Effector CD4-positive, alpha-beta T cell (primary cell): Measurements from ENCODE around the gene VBP1.
"Not testable (repeated sequence)": the region's sequence is repeated elsewhere in the genome, so short reads cannot be mapped to it uniquely, and the experiment has no call there.

ENCODE experiments used
- DNase-seq: peaks from one replicate; pipeline ENCODE4 v3.0.0-alpha.2; 2020
- total RNA-seq: gene quantifications from one replicate; lab custom pipeline; 2026; lab: John Stamatoyannopoulos, UW

The VBP1 gene, protein sequence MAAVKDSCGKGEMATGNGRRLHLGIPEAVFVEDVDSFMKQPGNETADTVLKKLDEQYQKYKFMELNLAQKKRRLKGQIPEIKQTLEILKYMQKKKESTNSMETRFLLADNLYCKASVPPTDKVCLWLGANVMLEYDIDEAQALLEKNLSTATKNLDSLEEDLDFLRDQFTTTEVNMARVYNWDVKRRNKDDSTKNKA
- total RNA-seq, result 21.2 reads per million, percentile 48 among the genes with 10 or more reads in this experiment

DNA sequence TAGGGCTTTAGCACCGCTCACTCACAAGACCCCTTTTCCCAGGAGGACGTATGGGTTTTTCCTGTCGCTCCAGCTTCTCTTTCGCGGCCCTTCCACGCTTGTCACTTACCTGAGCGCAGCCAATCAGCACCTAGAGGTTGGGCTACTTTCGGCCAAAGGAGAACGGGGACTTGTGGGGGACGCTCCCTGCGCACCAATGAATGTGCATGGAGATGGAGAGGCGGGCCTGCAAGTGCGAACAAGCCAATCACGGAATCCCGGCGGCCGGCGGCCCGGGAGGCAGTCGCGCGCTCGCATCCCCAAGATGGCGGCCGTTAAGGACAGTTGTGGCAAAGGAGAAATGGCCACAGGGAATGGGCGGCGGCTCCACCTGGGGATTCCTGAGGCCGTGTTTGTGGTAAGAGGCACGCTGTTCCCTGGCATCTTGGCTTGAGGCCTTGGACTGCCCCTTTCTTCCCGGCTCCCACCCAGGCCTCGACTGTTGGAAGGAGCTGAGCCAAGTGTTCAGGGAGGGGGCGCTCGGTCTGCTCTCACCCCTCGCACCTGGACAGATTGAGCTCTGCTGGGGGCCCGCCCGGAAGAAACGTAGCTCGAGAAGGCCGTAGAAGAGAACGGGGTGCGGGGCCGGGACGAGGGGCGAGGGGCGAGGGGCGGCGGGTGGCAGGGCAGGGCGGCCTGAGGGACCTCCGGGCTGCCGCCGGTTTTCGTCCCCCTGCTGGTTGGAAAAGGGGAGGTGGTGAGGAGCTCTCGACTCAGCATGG is at the start of gene VBP1:
TSS of gene VBP1 (plus strand) at position 282 of the 761 bp plus-strand sequence. CDS start at position 305, 23 bp downstream.
- DNase-seq, result peak; percentile 81

DNA sequence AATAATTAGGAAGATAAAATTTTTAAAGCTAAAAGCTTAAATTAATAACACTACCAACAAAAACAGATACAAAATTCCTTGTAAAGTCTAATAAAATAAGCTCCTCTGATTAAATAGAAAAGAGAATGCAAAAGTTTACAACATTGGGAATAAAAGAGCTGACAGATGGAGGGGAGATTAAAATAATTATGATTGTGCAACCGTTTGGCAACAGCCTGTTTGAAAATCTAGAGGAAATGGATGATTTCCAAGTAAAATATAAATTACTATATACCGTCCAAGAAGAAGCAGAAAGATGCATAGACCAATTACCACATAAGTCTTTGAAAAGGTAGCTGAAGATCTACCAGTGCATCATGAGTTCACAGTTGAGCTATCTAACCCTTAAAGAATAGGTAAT is 46.4 kb upstream of the VBP1 start:
- DNase-seq, result no peak

DNA sequence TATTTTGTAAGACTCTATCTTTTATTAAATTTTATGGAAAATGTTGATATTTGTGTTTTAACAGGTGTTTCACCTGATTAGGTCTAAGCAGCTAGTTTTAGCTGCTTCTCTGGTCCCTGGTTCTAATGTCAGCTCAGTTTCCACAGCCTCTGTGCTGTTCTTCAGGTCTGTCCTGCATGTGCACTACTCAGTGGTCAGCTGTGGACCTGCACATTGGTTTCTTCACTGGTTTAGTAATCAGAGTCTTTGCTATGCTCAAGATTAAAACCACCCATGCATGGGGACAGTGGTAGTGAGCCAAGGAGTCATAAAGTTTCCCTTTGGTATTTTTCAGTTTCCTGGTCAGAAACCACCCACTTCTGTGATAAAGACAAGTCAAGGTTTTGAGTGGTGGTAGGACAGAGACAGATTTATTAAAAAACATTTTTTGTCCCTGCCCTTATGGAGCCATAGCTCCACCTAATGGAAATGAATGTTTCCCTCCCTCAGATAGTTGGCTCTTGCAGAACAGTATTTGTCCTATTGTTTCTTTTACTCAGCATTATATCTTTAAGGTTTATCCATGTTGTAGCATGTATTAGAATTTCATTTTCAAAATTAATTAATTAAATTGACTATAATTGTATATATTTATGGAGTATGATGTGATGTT is 36.8 kb upstream of the VBP1 start:
- no peak for DNase-seq

DNA sequence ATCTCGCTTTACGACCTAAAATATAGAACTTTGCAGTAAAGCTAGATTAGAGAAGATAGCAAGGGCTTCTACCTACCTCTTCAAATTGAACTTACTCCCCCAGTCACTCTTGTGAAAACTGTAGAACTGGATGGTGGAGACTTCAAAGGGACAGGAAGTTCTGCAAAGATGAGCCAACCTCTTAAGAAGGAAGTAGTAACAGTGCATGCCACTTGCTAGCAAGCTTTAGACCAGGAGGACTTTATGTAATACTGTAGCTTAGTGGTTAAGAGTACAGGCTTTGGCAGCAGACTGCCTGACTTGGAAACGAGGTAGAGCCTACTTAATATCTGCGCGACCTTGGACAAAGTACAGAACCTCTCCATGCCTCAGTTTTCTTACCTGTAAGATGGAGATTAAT is 27.5 kb upstream of the VBP1 start:
- DNase-seq, result no peak

DNA sequence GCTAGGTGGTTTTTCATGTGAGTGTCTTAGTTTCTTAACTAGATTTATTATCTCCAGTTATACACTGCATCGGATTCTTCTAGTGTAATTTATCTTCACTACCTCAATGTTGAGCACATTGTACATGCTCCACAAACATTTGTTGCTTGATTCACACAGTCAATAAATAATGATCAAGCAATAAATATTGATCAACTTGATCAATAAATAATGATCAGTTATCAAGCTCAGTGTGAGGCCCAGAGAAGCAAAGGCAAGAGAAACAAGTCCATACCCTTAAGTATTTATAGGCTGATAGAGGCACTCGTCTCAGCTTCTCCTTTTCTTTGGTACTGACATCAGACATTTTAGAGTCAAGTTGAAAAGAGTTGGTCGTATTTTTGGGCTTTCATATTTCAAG is 5.1 kb upstream of the VBP1 start:
- DNase-seq, result no peak

DNA sequence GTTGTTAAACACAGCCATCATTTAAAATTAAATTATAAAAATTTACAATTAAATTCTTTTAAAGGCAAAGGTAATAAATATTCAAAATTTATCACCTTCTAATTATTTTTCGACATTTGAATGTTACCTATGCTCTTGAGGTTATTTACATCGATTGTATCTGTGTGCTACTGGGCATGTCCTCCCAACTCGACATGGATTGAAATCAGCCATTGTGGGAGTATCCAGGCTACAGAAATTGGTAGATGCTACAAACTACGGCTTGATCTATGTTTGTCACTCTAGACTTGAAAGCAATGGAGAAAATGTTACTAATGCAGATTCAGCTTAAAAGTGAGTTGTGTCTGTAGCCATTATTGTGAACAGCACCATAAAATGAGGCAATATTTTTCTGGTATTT is 2.5 kb upstream of the VBP1 start:
- no peak for DNase-seq

DNA sequence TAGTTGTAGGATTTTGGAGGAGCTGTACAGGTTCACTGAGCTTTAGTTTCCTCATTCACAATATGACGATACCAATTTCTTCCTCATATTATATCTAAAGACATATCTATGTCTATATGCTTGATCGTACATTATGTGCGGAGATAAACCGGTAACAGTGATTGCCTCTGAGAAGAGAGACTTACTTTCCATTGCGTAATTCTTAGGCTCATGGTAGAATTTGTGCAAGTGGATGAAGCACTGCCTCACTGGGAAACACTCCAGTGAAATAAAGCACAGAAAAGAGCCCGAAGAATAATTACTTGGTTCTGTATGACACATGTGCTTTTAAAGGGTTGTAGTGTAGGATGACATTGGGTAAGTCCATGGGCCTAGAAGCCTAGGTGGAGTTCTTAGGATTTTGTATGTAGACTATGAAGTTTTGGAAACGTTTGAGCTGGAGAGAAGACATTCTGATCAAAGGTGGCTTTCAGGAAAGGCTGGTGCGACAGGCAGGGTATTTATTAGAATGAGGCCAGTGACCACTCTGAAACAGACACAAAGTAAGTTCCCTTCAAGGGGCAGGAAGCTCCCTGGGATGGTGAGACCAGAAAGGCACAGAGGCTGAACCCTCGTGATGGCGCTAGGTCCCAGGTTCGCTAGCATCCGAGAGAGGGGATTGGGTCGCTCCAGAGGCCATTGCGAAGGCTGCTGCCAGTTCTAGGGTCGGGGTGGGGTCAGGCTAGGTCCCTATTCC is 649 bp upstream of the VBP1 start:
- no peak for DNase-seq

DNA sequence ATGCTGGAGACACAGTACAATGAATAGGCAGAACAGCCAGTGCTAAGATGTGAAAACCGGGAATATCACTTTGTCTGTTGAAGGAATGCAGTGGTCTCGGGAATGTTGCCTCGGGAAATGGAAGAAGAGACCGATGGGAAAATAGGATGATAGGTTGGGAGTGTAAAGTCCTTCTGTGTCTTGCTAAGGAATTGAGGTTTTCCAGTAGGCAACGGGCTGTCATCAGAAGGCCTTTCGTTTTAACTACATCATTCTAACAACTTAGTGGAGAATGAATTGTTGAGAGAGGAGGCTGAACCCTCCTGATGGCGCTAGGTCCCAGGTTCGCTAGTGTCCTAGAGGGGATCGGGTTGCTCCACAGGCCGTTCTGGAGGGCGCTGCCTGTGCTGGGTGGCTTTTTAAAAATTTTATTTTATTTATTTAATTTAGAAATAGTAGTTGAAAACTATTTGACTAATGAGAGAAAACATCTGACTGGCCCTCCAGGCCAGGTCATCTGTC is 730 bp downstream of the VBP1 start:
- DNase-seq, result no peak

DNA sequence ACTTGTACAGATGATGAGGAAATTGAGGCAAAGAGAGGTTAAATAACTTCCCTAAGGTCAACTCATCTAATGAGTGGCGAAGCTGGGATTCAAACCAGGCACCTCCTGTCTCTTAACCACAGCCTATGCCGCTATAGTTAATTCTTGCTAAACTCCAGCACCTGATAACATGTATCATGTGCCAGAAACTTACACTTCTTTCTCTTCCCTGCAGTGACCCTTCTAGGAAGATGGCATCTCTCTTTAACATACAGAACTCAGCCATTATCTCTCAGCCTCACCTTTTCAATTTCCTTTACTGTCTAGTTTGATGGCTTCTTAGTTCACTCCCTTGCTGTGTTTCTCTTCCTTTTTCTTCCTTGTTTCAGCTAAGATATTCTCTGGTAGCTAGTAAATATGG is 2.5 kb downstream of the VBP1 start:
- no peak for DNase-seq

DNA sequence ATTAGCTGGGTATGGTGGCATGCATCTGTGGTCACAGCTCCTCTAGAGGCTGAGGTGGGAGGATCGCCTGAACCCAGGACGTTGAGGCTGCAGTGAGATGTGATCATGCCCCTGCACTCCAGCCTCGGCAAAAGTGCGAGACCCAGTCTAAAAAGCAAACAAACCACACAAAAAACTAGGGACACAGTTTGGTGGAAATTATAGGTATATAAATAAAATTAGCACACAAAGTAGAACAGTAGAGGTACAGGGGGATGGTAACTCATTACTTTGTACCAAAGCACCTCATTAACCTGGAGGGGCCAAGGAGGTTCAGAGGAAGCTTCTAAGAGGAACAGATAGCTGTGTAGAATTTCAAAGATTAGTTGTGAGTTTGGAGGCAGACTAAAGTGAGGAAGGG is 5.1 kb downstream of the VBP1 start:
- no peak for DNase-seq

DNA sequence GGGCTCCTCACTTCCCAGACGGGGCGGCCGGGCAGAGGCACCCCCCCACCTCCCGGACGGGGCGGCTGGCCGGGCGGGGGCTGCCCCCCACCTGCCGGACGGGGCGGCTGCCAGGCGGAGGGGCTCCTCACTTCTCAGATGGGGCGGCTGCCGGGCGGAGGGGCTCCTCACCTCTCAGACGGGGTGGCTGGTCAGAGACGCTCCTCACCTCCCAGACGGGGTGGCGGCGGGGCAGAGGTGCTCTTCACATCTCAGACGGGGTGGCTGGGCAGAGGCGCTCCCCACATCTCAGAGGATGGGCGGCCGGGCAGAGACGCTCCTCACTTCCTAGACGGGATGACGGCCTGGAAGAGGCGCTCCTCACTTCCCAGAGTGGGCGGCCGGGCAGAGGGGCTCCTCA is 7.5 kb downstream of the VBP1 start:
- DNase-seq, result not testable (repeated sequence)

DNA sequence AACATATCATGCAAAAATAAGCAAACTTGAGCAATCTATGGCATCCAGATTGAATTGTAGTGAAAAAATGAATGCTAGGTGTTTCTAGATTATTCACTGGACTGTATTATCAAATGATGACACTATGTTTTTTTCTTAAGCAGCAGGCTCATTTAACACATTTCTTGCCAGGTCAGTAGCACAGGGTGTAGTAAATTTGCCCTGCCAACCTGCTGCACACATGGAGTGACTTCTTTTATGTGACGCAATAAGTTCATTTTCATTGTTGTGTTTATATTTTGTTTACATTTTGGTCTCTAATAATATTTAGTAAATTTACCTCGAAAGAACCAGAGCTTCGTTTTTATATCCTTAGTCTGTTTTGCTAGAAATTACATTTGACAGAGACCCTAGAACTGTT is 9.5 kb downstream of the VBP1 start:
- DNase-seq, result no peak

DNA sequence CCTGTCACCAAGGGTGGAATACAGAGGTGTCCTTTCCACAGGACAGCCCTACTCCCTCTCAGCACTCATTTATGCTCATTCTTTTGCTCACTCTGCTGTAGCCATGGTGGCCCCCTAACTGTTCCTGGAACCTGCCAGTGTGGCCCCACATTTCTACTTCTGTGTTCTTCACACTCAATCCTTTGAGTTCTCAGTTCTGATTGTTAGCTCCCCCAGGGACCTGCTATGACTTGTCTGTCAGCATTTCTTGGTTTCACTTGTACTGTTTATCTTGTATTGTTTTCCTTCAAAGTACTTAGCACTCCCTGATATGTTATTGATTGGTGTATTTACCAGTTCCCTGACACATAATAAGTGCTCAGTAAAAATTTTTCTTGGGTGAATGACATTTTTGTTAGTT is 14.9 kb downstream of the VBP1 start:
- DNase-seq, result no peak

DNA sequence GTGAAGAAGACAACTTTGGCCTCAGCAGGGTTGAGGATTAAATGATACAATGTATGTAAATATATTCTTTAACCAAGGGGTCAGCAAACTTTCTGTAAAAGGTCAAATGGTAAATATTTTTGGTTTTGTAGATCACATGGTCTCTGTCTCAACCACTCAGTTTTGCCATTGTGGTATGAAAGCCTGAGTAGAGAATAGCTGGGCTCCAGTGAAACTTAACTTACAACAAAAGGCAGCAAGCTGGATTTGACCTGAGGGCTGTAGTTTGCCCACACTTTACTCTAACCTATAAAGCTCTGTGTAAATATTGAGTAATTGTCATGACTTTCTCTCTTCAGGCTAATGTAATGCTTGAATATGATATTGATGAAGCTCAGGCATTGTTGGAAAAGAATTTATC is 19.6 kb downstream of the VBP1 start:
- no peak for DNase-seq

DNA sequence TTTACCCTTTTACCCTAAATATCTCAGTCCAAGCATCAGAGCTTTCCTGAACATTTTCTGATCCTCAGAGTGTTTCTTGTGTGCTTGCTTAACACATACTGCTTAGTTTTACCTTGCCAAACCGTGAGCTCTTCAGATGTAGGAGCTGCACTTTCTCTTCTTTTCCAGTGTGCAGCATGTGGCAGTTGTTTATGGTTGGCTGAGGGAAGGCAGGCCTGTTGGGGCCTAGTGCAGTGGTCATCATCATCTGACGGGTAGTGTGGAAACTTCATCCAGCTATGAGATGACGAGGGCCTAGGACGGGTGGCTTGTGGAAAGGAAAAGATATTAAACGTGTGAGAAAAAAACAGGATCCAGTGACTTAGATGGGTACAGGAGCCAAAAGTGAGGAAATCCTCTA is 21.5 kb downstream of the VBP1 start:
- DNase-seq, result no peak

DNA sequence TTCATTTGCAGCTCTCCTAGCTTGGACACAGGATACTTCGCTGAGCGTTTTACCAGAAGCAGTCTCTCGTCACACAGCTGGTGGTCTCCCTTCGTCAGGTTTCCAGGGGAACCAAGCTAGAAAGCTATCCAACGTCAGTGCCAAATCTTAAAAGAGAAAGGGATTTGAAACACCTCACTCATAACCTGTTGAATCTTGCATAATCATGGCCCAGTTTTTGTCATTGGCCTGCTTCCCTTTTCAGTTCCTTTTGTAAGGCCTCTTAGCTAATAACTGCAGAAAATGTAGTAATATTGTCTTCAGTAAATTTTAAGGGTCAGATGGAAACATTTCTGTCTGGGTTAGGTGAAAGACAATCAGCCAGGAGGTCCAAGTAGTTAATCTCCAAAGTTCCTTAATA is 26.0 kb downstream of the VBP1 start:
- no peak for DNase-seq

DNA sequence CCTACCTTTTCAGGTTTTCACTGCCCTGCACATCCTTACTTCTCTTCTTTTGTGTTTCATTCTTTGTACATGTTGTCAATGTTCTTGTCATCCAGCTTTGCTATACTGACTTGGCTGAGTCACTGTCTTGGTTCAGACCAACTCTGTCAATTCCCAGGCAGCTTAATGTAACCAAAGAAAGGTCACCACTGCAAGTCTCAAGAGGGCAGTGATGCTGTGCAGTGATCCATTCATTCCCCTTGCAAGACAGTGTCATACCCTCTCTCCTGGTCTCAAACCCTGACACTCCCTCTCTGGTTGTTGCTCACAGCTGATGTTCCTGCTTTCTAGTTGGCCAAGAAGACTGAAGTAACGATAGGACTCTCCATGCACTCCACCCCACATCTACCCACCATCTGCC is 30.5 kb downstream of the VBP1 start:
- no peak for DNase-seq

DNA sequence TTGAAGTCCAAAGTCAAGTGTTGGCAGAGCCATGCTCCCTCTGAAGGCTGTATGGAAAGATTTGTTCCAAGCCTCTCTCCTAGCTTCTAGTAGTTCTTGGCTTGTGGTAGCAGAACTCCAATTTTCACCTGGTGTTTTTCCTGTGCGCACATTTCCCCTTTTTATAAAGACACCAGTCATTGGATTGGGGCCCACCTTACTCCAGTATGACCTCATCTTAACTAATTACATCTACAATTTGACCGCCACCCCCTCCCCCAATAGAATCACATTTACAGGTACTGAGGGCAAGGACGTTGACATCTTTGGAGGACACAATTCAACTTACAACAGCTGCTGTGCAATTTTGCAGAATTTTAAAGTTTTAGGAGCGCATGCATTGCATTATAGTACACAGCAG is 31.2 kb downstream of the VBP1 start:
- DNase-seq, result no peak

DNA sequence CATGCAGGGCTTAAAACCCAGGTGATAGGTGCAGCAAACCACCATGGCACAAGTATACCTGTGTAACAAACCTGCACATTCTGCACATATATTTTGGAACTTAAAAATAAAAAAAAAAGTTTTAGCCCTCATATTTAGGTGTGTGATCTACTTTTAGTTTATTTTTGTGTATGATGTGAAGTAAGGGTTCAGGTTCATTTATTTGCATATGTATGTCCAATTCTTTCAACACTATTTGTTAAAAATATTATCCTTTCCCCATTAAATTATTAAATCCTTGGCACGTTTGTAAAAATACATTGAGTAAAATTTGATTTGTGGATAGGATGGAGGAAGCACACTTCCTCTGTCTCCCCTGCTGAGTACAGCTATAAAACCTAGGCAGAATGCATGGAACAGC is 35.1 kb downstream of the VBP1 start:
- DNase-seq, result no peak

DNA sequence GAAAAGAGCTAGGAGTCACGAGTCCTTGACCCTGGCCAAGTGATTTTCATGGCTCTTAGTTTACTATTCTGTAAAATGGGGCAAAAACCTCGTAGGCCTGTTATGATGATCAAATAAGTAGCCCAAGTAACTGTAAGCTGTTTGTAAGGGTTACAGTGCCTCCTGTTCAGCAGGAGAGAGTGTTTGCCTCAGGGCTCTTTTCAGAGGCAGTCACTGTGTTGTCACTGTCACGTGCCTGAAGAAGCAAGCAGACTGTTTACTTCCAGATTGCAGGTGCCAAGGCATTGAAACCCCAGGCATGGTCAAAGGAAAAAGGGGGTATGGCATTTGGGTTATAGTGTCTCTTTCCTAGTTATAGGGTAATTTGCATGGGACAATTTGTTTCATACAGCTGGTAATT is 43.5 kb downstream of the VBP1 start:
- DNase-seq, result no peak

DNA sequence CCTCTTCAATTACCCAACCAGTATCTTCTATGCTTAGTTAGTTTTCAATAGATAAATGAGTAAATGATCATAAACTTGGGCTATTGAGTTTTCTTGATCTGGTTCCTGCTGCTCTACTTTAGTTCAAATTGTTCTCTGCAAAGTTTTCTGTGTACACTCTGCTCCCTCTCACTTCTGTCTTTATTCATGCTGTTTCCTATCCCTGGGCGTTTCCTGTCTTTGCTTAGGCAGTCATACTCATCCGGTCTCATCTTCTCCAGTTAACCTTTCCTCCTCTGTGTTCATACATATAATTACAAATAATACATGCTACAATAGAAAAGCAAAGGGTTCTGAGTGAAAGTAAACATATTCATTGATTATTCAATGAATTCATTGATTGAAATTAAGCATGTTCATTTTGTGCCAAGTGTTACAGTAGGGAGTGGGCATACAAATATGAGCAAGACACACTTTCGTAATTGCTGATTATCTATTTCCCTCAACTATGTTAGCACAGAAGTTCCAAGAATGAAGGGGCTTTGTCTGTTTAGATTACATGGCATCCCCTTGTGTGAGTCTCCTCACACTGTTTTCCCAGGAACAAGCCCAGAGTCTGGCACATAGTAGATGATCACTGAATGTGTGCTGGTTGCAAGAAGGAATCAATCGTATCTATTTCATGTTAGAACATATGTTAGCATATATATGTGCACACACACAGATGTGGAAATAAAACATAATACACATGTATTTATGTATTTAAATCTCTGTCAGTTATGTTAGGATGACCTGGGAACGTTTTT is 46.9 kb downstream of the VBP1 start:
- DNase-seq, result no peak

DNA sequence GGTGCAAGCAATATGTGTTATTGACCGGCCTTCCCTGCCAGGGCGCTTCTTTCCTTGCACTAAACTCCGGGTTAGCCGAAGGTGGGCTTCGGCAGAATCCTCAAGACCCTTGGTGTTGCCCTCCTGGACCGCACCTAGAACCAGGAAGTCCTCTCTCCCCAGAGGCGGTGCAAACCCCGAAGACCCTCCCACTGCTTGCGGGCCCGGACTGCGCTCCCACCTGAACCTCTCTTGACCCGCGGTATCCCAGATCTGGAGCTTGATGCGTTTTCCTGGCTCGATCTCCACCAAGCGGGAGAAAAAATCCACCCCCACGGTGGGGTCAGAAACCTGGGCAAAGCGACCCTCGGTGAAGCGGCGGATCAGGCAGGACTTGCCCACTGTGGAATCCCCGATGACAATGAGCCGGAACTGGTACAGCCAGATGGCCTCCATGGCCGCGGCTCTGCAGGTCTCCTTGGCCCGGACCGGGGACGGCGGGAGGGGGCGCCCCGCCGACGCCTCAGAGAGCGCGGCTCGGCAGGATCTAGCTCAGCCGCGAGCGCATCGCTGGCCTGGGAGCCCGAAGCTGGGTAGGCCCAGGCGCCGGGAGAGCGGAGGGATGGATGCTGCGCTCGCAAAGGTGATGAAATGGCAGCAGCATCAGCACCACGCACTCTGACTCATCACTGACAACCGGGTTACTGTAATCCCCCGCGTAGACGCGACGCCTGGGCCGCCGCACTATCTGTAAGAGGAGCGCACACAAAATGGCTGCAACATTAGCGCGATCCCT is 47.8 kb downstream of the VBP1 start, which contains the start of gene RAB39B:
TSS of gene RAB39B (minus strand) at position 638 of the 775 bp plus-strand sequence. CDS start at position 435, 203 bp downstream.
- peak; percentile 56 for DNase-seq
